Spleen (tissue), 7 donors: ENCODE data around the gene FLCN.

Experiments
- CTCF ChIP-seq, 11 experiments: fragments of 200-600 bp in 7 of 11; fragments of 450-650 bp in 4 of 11; sonication (generic) in 4 of 11; IDR thresholded peaks in 8 of 11; conservative IDR thresholded peaks in 3 of 11; 1 replicate in 7 of 11; 2 replicates in 4 of 11; pipeline versions ENCODE4 v1.4.0 to v1.8.0; 2016 to 2021; ENCODE audit warnings: antibody characterized with exemption in 11 of 11, inconsistent platforms in 4 of 11, mild to moderate bottlenecking in 1 of 11
- POLR2A ChIP-seq, 3 donors: fragments of 450-650 bp; IDR thresholded peaks; one replicate each; pipeline ENCODE4 v1.5.1; 2017; ENCODE audit warnings: antibody characterized with exemption in 3 of 3, mild to moderate bottlenecking in 1 of 3
- donor health status: DM: no; HTN: no; CAD: no; lungs with moderate emphysema.
- donor health status: DM: no; HTN: no; CAD: no.
- donor health status: DM: no; HTN: no; CAD: no.

- no peak for TF ChIP-seq POLR2A (IDR thresholded peaks at IDR 0.05)
- no peak for TF ChIP-seq CTCF (IDR thresholded peaks at IDR 0.05 in 8 of 11, conservative IDR thresholded peaks at IDR 0.05 in 3 of 11)
Measured at GRCh38 chr17:17223736-17224135, 13.2 kb downstream of the FLCN start.
